ENCODE results near the gene GEMIN7.

DNA sequence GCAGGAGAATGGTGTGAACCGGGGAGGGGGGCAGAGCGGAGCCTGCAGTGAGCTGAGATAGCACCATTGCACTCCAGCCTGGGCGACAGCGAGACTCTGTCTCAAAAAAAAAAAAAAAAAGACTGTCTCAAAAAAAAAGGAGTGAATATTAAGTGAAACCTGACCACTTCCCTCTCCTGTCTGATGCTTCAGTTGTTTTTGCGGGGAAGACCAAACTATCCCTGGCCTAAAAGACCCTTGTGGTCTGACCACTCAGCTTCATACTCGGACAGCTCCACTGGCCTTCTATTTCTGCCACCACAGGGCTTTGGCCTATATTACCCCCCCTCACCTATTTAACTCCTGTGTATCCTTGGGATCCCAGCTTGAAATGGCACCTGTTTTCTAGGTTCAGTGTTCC, 37.9 kb upstream of the GEMIN7 start:
- TF ChIP-seq, protein P1, sequence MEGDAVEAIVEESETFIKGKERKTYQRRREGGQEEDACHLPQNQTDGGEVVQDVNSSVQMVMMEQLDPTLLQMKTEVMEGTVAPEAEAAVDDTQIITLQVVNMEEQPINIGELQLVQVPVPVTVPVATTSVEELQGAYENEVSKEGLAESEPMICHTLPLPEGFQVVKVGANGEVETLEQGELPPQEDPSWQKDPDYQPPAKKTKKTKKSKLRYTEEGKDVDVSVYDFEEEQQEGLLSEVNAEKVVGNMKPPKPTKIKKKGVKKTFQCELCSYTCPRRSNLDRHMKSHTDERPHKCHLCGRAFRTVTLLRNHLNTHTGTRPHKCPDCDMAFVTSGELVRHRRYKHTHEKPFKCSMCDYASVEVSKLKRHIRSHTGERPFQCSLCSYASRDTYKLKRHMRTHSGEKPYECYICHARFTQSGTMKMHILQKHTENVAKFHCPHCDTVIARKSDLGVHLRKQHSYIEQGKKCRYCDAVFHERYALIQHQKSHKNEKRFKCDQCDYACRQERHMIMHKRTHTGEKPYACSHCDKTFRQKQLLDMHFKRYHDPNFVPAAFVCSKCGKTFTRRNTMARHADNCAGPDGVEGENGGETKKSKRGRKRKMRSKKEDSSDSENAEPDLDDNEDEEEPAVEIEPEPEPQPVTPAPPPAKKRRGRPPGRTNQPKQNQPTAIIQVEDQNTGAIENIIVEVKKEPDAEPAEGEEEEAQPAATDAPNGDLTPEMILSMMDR (conservative IDR thresholded peaks at IDR 0.05; ENCODE audit: low read depth in 2 of 2): no peak
- TF ChIP-seq POLR2AphosphoS5 (IDR thresholded peaks at IDR 0.05; ENCODE audit: low read depth): no peak
- TF ChIP-seq EZH2 (IDR thresholded peaks at IDR 0.05; ENCODE audit: low read depth, unreplicated experiment): no peak
- TF ChIP-seq ZNF331 (CRISPR knock-in tag; IDR thresholded peaks at IDR 0.05; ENCODE audit: low read depth): no peak
- no peak for TF ChIP-seq NANOG (IDR thresholded peaks at IDR 0.05; ENCODE audit: borderline replicate concordance)
- TF ChIP-seq EZH2phosphoT487 (IDR thresholded peaks at IDR 0.05; ENCODE audit: unreplicated experiment): no peak
- no peak for TF ChIP-seq REST (IDR thresholded peaks at IDR 0.05; ENCODE audit: unreplicated experiment)
- TF ChIP-seq, protein P2, sequence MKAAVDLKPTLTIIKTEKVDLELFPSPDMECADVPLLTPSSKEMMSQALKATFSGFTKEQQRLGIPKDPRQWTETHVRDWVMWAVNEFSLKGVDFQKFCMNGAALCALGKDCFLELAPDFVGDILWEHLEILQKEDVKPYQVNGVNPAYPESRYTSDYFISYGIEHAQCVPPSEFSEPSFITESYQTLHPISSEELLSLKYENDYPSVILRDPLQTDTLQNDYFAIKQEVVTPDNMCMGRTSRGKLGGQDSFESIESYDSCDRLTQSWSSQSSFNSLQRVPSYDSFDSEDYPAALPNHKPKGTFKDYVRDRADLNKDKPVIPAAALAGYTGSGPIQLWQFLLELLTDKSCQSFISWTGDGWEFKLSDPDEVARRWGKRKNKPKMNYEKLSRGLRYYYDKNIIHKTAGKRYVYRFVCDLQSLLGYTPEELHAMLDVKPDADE (IDR thresholded peaks at IDR 0.05): no peak
- no peak for TF ChIP-seq CREB1 (CRISPR knock-in tag; IDR thresholded peaks at IDR 0.05; ENCODE audit: low read depth)
- no peak for TF ChIP-seq JUNB (IDR thresholded peaks at IDR 0.05; ENCODE audit: unreplicated experiment)

Measured in GM23338 (cell line).